ENCODE results near the gene MYADM.

- peak; percentile 37; the same call in 1 of the 2 replicates for TF ChIP-seq POLR2AphosphoS5 (IDR thresholded peaks at IDR 0.05; ENCODE audit: low read depth)
- TF ChIP-seq CTCF (IDR thresholded peaks at IDR 0.05; ENCODE audit: insufficient read depth, low read length) = no peak
- TF ChIP-seq REST (IDR thresholded peaks at IDR 0.05; ENCODE audit: insufficient replicate concordance, low read depth) = no peak
- TF ChIP-seq GABPA (IDR thresholded peaks at IDR 0.05; ENCODE audit: low read depth) = no peak
- TF ChIP-seq SPI1 (IDR thresholded peaks at IDR 0.05; ENCODE audit: borderline replicate concordance, low read depth) = peak; percentile 32; the same call in 1 of the 2 replicates
These were observed at the start of gene MYADM for GRCh38 chr19:53867225-53868090.
